ENCODE measurements around the gene AFF3.

AFF3 gene

GRCh38 chr2:99708231-99708630 lies 434.2 kb downstream of the AFF3 start:
- no peaks in the 10 kb centered on the region for H3K27me3 ChIP-seq (ENCODE audit: low read depth, low read length)
- no peaks in the 10 kb centered on the region for H3K36me3 ChIP-seq (replicated peaks; ENCODE audit: low read depth, low read length)
- TF ChIP-seq EZH2phosphoT487 (IDR thresholded peaks at IDR 0.05; ENCODE audit: low read depth) (no peak), CTCF (IDR thresholded peaks at IDR 0.05; ENCODE audit: low read depth, low read length) (no peak)
- no peak overlapping the region for H3K9ac ChIP-seq (ENCODE audit: low read length)
- peaks cover 5% of the 10 kb centered on the region; the same call in 1 of the 2 replicates for H3K4me1 ChIP-seq (ENCODE audit: low read length)
- no peak overlapping the region for H2AFZ ChIP-seq (ENCODE audit: low read depth, low read length)
- no peak overlapping the region for H3K27ac ChIP-seq (ENCODE audit: low read length)
- H3K79me2 ChIP-seq (ENCODE audit: low read length): no peaks in the 10 kb centered on the region
- no peaks in the 10 kb centered on the region for H3K9me3 ChIP-seq (ENCODE audit: insufficient read depth, low read length)
- H3K4me3 ChIP-seq (ENCODE audit: low read length): no peak overlapping the region
- no peak overlapping the region for H3K4me2 ChIP-seq (ENCODE audit: low read length)
- H4K20me1 ChIP-seq (ENCODE audit: insufficient read depth, low read length): no peaks in the 10 kb centered on the region

DNA sequence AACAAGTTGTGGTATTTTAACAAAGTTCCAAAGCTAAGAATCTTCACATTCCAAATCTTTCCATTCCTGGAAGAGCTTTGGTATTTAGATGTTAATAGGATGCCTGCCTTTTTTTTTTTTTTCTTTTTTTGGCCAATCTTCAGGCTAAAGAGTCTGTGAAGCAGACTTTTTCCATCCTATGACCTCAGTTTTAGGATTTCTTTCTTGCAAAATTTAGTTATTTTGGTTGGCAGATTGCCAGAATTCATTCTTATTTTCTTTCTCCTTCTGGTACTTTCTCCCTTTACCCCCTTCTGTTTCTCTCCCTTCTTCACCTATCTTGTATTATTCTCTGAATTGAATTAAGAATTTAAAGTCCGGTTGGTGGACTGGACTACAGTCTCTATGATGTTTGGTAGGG lies 434.8 kb downstream of the AFF3 start:
- Histone ChIP-seq H3K4me3 (ENCODE audit: low read length) (no peak overlapping the region), H3K27me3 (ENCODE audit: low read depth, low read length) (no peaks in the 10 kb centered on the region), H3K79me2 (ENCODE audit: low read length) (no peaks in the 10 kb centered on the region), H2AFZ (ENCODE audit: low read depth, low read length) (no peak overlapping the region), H3K9me3 (ENCODE audit: insufficient read depth, low read length) (no peaks in the 10 kb centered on the region), H3K36me3 (replicated peaks; ENCODE audit: low read depth, low read length) (no peaks in the 10 kb centered on the region), H3K4me1 (ENCODE audit: low read length) (peaks cover 5% of the 10 kb centered on the region; the same call in 1 of the 2 replicates), H3K9ac (ENCODE audit: low read length) (no peak overlapping the region), H4K20me1 (ENCODE audit: insufficient read depth, low read length) (no peaks in the 10 kb centered on the region), H3K27ac (ENCODE audit: low read length) (no peak overlapping the region), H3K4me2 (ENCODE audit: low read length) (no peak overlapping the region)
- TF ChIP-seq EZH2phosphoT487 (IDR thresholded peaks at IDR 0.05; ENCODE audit: low read depth) (no peak), CTCF (IDR thresholded peaks at IDR 0.05; ENCODE audit: low read depth, low read length) (no peak)

DNA sequence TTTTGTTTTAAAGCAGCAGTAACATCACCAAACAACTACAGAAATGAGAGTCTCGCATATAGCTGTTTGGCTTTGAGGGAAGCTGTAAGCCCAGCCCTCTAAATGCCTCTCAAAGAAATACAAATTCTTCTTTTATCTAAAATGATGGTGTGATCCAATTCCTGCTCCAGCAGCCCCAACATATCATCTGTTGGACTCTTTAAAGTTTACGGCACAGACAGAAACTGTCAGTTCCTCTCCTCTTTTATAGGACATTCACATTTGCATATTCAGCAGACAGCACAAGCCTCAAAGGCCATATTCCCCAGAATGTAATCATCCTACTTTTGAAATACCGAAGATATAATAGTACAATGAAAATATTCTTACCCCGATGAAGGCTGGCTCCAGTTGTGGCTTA lies 435.7 kb downstream of the AFF3 start:
- Histone ChIP-seq H3K4me3 (ENCODE audit: low read length) (no peak overlapping the region), H3K4me2 (ENCODE audit: low read length) (no peak overlapping the region), H3K36me3 (replicated peaks; ENCODE audit: low read depth, low read length) (no peaks in the 10 kb centered on the region), H4K20me1 (ENCODE audit: insufficient read depth, low read length) (no peaks in the 10 kb centered on the region), H3K27me3 (ENCODE audit: low read depth, low read length) (no peaks in the 10 kb centered on the region), H3K4me1 (ENCODE audit: low read length) (peaks cover 5% of the 10 kb centered on the region; the same call in 1 of the 2 replicates), H2AFZ (ENCODE audit: low read depth, low read length) (no peak overlapping the region), H3K79me2 (ENCODE audit: low read length) (no peaks in the 10 kb centered on the region), H3K27ac (ENCODE audit: low read length) (no peak overlapping the region), H3K9me3 (ENCODE audit: insufficient read depth, low read length) (no peaks in the 10 kb centered on the region), H3K9ac (ENCODE audit: low read length) (no peak overlapping the region)
- TF ChIP-seq CTCF (IDR thresholded peaks at IDR 0.05; ENCODE audit: low read depth, low read length): no peak

- no peak overlapping the region for H3K4me3 ChIP-seq (ENCODE audit: low read length)
- H4K20me1 ChIP-seq (ENCODE audit: insufficient read depth, low read length): no peaks in the 10 kb centered on the region
- no peaks in the 10 kb centered on the region for H3K36me3 ChIP-seq (replicated peaks; ENCODE audit: low read depth, low read length)
- H3K9ac ChIP-seq (ENCODE audit: low read length): no peak overlapping the region
- no peak for TF ChIP-seq EZH2phosphoT487 (IDR thresholded peaks at IDR 0.05; ENCODE audit: low read depth)
- no peak for TF ChIP-seq CTCF (IDR thresholded peaks at IDR 0.05; ENCODE audit: low read depth, low read length)
- no peaks in the 10 kb centered on the region for H3K27me3 ChIP-seq (ENCODE audit: low read depth, low read length)
- H3K4me2 ChIP-seq (ENCODE audit: low read length): no peak overlapping the region
- H3K27ac ChIP-seq (ENCODE audit: low read length): no peak overlapping the region
- no peaks in the 10 kb centered on the region for H3K79me2 ChIP-seq (ENCODE audit: low read length)
- H3K4me1 ChIP-seq (ENCODE audit: low read length): no peaks in the 10 kb centered on the region
- H2AFZ ChIP-seq (ENCODE audit: low read depth, low read length): no peak overlapping the region
- no peaks in the 10 kb centered on the region for H3K9me3 ChIP-seq (ENCODE audit: insufficient read depth, low read length)
These were observed 440.9 kb downstream of the AFF3 start for GRCh38 chr2:99701503-99701902.
